Muscle of leg (tissue), 11 donors: ENCODE measurements around the gene PCDHGA9. TPM values are rescaled to one million over a fixed set of nuclear protein-coding genes. Genes with fewer than 3 reads are reported as not detected.
"Not testable (repeated sequence)": the region's sequence is repeated elsewhere in the genome, so short reads cannot be mapped to it uniquely, and the experiment has no call there.

Experiments used
- DNase-seq: peaks from one replicate; pipeline ENCODE4 v3.0.0; 2013
- H3K27ac ChIP-seq: one replicate; pipeline ENCODE4 v1.5.1; 2013; ENCODE audit warnings: mild to moderate bottlenecking, low read length, control low read depth
- H3K27me3 ChIP-seq: one replicate; pipeline ENCODE4 v1.6.1; 2013; ENCODE audit warnings: low read length; ENCODE audit not compliant: control insufficient read depth, insufficient read depth
- H3K36me3 ChIP-seq: one replicate; pipeline ENCODE4 v1.6.1; 2013; ENCODE audit warnings: low read length; ENCODE audit not compliant: control insufficient read depth, insufficient read depth
- H3K4me1 ChIP-seq: one replicate; pipeline ENCODE4 v1.6.1; 2013; ENCODE audit warnings: low read length; ENCODE audit not compliant: control insufficient read depth, insufficient read depth
- H3K4me3 ChIP-seq: one replicate; pipeline ENCODE4 v1.5.1; 2013; ENCODE audit warnings: low read length, control low read depth
- H3K9me3 ChIP-seq: replicated peaks from 2 replicates; pipeline ENCODE4 v1.6.1; 2013; ENCODE audit warnings: low read depth, low read length; ENCODE audit not compliant: control insufficient read depth
- WGBS: methylation state at CpG from one replicate; pipeline ENCODE4 v1.1.5; 2013; ENCODE audit warnings: missing lambda C conversion rate; ENCODE audit not compliant: insufficient coverage; 5-methylcytosine and 5-hydroxymethylcytosine counted together
- polyA plus RNA-seq, 8 donors: library from polyadenylated mRNA; unstranded; fragments of 120-200 nt; gene quantifications; one replicate each; pipeline versions ENCODE4 v1.2.1 to v1.2.3, GENCODE V29; 2013; ENCODE audit warnings: inconsistent platforms in 1 of 8, low replicate concordance in 1 of 8; ENCODE audit not compliant: insufficient read length in 8 of 8, insufficient read depth in 1 of 8
- total RNA-seq: library from RNA; stranded (reverse); fragments of 120-200 nt; gene quantifications from one replicate; pipeline ENCODE4 v1.2.4, GENCODE V29; 2013

The PCDHGA9 gene
- total and polyA plus RNA-seq, 9 donors, result 3.0 to 4.7 (median 4.0) TPM

GRCh38 chr5:141414548-141415274 lies 12.1 kb downstream of the PCDHGA9 start:
- Histone ChIP-seq H3K27me3 (peaks cover 22% of the 10 kb centered on the region), H3K9me3 (peaks cover 76% of the 10 kb centered on the region)
- H3K36me3 ChIP-seq, DNase-seq, H3K4me3 ChIP-seq, H3K27ac ChIP-seq, H3K4me1 ChIP-seq: not testable (repeated sequence)
- 19% methylated on average over 33 of the region's 46 CpGs for WGBS

- WGBS, result 23% methylated on average over 11 of the region's 24 CpGs
- not testable (repeated sequence) for H3K4me3 ChIP-seq, H3K36me3 ChIP-seq, H3K27ac ChIP-seq, DNase-seq, H3K4me1 ChIP-seq
- peaks cover 19% of the 10 kb centered on the region for H3K27me3 ChIP-seq
- H3K9me3 ChIP-seq, result peaks cover 74% of the 10 kb centered on the region
These were observed 12.7 kb downstream of the PCDHGA9 start for GRCh38 chr5:141415275-141415618.

GRCh38 chr5:141417494-141418172 lies 15.1 kb downstream of the PCDHGA9 start, which contains the start of gene PCDHGB7:
Gene PCDHGB7, plus strand, starts transcription at chr5:141417677. Its CDS starts 183 bp downstream, at chr5:141417860.
- Histone ChIP-seq H3K27ac (peak within 1 kb of the TSS; percentile 24), H3K9me3 (peaks cover 84% of the 10 kb centered on the region), H3K4me3 (peak within 1 kb of the TSS; percentile 35), H3K27me3 (peaks cover 29% of the 10 kb centered on the region)
- WGBS, result 7% methylated on average over 33 of the region's 47 CpGs
- H3K4me1 ChIP-seq, H3K36me3 ChIP-seq: not testable (repeated sequence)
- peak; percentile 67 for DNase-seq

- H3K9me3 ChIP-seq, result peaks cover 81% of the 10 kb centered on the region
- H3K27me3 ChIP-seq, result peaks cover 32% of the 10 kb centered on the region
- peaks cover 2% of the 10 kb centered on the region for H3K4me1 ChIP-seq
- no peak for DNase-seq
- 21% methylated on average over 70 of the region's 74 CpGs for WGBS
- H3K4me3 ChIP-seq, result no peak overlapping the region
- H3K27ac ChIP-seq, result no peak overlapping the region
- H3K36me3 ChIP-seq, result no peaks in the 10 kb centered on the region
These were observed 16.7 kb downstream of the PCDHGA9 start for GRCh38 chr5:141419074-141419880.

GRCh38 chr5:141420855-141421488 lies 18.4 kb downstream of the PCDHGA9 start, which contains the start of gene PCDHGA11:
Gene PCDHGA11, plus strand, starts transcription at chr5:141421051. Its CDS starts 177 bp downstream, at chr5:141421228.
- Histone ChIP-seq H3K4me1 (peaks cover 2% of the 10 kb centered on the region), H3K9me3 (peaks cover 83% of the 10 kb centered on the region), H3K27me3 (peaks cover 28% of the 10 kb centered on the region), H3K36me3 (no peaks in the 10 kb centered on the region), H3K27ac (no peak within 1 kb of the TSS), H3K4me3 (peak within 1 kb of the TSS; percentile 16)
- DNase-seq, result peak; percentile 43
- WGBS, result 7% methylated on average over 25 of the region's 42 CpGs

GRCh38 chr5:141421489-141421855 lies 18.9 kb downstream of the PCDHGA9 start:
- no peak for DNase-seq
- Histone ChIP-seq H3K27me3 (peaks cover 31% of the 10 kb centered on the region), H3K4me1 (peaks cover 2% of the 10 kb centered on the region), H3K4me3 (peak overlapping the region; percentile 16), H3K27ac (no peak overlapping the region), H3K36me3 (no peaks in the 10 kb centered on the region), H3K9me3 (peaks cover 83% of the 10 kb centered on the region)
- 9% methylated on average over 11 of the region's 13 CpGs for WGBS

GRCh38 chr5:141422742-141423291 lies 20.2 kb downstream of the PCDHGA9 start:
- WGBS, result 18% methylated on average over 42 of the region's 42 CpGs
- Histone ChIP-seq H3K9me3 (peaks cover 91% of the 10 kb centered on the region), H3K4me1 (no peaks in the 10 kb centered on the region)

GRCh38 chr5:141427783-141428426 lies 25.3 kb downstream of the PCDHGA9 start:
- peaks cover 19% of the 10 kb centered on the region for H3K27me3 ChIP-seq
- H3K27ac ChIP-seq, result no peak overlapping the region
- WGBS, result 32% methylated on average over 53 of the region's 53 CpGs
- H3K9me3 ChIP-seq, result peaks cover 83% of the 10 kb centered on the region
- no peaks in the 10 kb centered on the region for H3K36me3 ChIP-seq
- no peak overlapping the region for H3K4me3 ChIP-seq
- DNase-seq, result no peak
- no peaks in the 10 kb centered on the region for H3K4me1 ChIP-seq

More at GRCh38 chr5:141422742-141423291, 20.2 kb downstream of the PCDHGA9 start:
- no peak overlapping the region for H3K4me3 ChIP-seq
- DNase-seq, result no peak
- H3K27ac ChIP-seq, result no peak overlapping the region
- H3K27me3 ChIP-seq, result peaks cover 31% of the 10 kb centered on the region
- no peaks in the 10 kb centered on the region for H3K36me3 ChIP-seq
